Neural progenitor cell (in vitro differentiated cells): ENCODE measurements around the gene VPS26B. TPM values are rescaled to one million over a fixed set of nuclear protein-coding genes. Genes with fewer than 3 reads are reported as not detected.
"Not testable (repeated sequence)": the region's sequence is repeated elsewhere in the genome, so short reads cannot be mapped to it uniquely, and the experiment has no call there.

Experiments used
- DNase-seq: peaks from one replicate; pipeline ENCODE4 v3.0.0-alpha.2; 2016; ENCODE audit warnings: low spot score
- H2AFZ ChIP-seq: fragments of 200-600 bp; sonication (generic); replicated peaks from 2 replicates; pipeline ENCODE4 v1.6.1; 2016; ENCODE audit warnings: antibody characterized with exemption
- H3F3A ChIP-seq: fragments of 200-600 bp; sonication (generic); 2 replicates; pipeline ENCODE4 v1.6.1; 2016; ENCODE audit warnings: antibody characterized with exemption, low read depth
- H3K27ac ChIP-seq: fragments of 200-600 bp; sonication (generic); 2 replicates; pipeline ENCODE4 v1.5.1; 2016; ENCODE audit warnings: mild to moderate bottlenecking
- H3K27me3 ChIP-seq: fragments of 200-600 bp; sonication (generic); 2 replicates; pipeline ENCODE4 v1.6.1; 2016; ENCODE audit warnings: mild to moderate bottlenecking, moderate library complexity
- H3K36me3 ChIP-seq: fragments of 200-600 bp; sonication (generic); 2 replicates; pipeline ENCODE4 v1.5.1; 2016
- H3K4me1 ChIP-seq: fragments of 200-600 bp; sonication (generic); 2 replicates; pipeline ENCODE4 v1.6.1; 2016; ENCODE audit warnings: mixed run types
- H3K4me2 ChIP-seq: fragments of 200-600 bp; sonication (generic); 2 replicates; pipeline ENCODE4 v1.6.1; 2016
- H3K4me3 ChIP-seq: fragments of 200-600 bp; sonication (generic); 2 replicates; pipeline ENCODE4 v1.5.1; 2016
- H3K79me2 ChIP-seq: fragments of 200-600 bp; sonication (generic); 2 replicates; pipeline ENCODE4 v1.6.1; 2016; ENCODE audit warnings: low read depth
- H3K9ac ChIP-seq: fragments of 200-600 bp; sonication (generic); 2 replicates; pipeline ENCODE4 v1.6.1; 2016
- H3K9me3 ChIP-seq: fragments of 200-600 bp; sonication (generic); 2 replicates; pipeline ENCODE4 v1.5.1; 2016; ENCODE audit warnings: low read depth
- H4K20me1 ChIP-seq: fragments of 200-600 bp; sonication (generic); 2 replicates; pipeline ENCODE4 v1.6.1; 2016; ENCODE audit warnings: low read depth
- H3K27ac Mint-ChIP-seq: 3 replicates; pipeline ENCODE4 v1.8.0; 2021; ENCODE audit warnings: mixed read lengths
- H3K27me3 Mint-ChIP-seq: 2 replicates; pipeline ENCODE4 v1.8.0; 2022; ENCODE audit warnings: low read depth, mild to moderate bottlenecking, inconsistent platforms, moderate library complexity, mixed read lengths; ENCODE audit not compliant: insufficient read depth
- H3K36me3 Mint-ChIP-seq: 3 replicates; pipeline ENCODE4 v1.8.0; 2021; ENCODE audit warnings: mixed read lengths
- H3K4me1 Mint-ChIP-seq: 3 replicates; pipeline ENCODE4 v1.8.0; 2021; ENCODE audit warnings: mixed read lengths
- H3K4me3 Mint-ChIP-seq: 3 replicates; pipeline ENCODE4 v1.8.0; 2021; ENCODE audit warnings: mild to moderate bottlenecking, moderate library complexity, mixed read lengths
- H3K9me3 Mint-ChIP-seq: 3 replicates; pipeline ENCODE4 v1.8.0; 2020; ENCODE audit warnings: mixed read lengths
- EZH2 ChIP-seq: fragments of 200-600 bp; sonication (generic); IDR thresholded peaks from 2 replicates; pipeline ENCODE4 v1.6.1; 2017; ENCODE audit warnings: antibody characterized with exemption, mild to moderate bottlenecking, moderate library complexity
- EZH2phosphoT487 ChIP-seq: fragments of 200-600 bp; sonication (generic); IDR thresholded peaks from 2 replicates; pipeline ENCODE4 v1.6.1; 2017; ENCODE audit warnings: antibody characterized with exemption
- total RNA-seq: library from RNA; depleted of rRNA; stranded (reverse); fragments of >200 nt; gene quantifications from 2 replicates; pipeline ENCODE4 v1.2.3, GENCODE V29; 2015; ENCODE audit warnings: low replicate concordance
- TF ChIP-seq, protein P1 (sequence below): fragments of 200-600 bp; sonication (generic); IDR thresholded peaks from 2 replicates; pipeline ENCODE4 v1.5.1; 2017; ENCODE audit warnings: antibody characterized with exemption, mild to moderate bottlenecking

The VPS26B gene
- total RNA-seq, 1 donor from 2014 or later, result 17.6 TPM

- H3K36me3 ChIP-seq, result peaks cover 14% of the 10 kb centered on the region
- H3K36me3 Mint-ChIP-seq, result peaks cover 33% of the 10 kb centered on the region
- no peaks in the 10 kb centered on the region for H3F3A ChIP-seq
- no peak overlapping the region for H3K4me2 ChIP-seq
- no peak overlapping the region for H3K27ac Mint-ChIP-seq
- H3K4me1 Mint-ChIP-seq, result no peaks in the 10 kb centered on the region
- no peak overlapping the region for H2AFZ ChIP-seq
- H3K9me3 Mint-ChIP-seq, result no peaks in the 10 kb centered on the region
- no peaks in the 10 kb centered on the region for H3K27me3 ChIP-seq
- H3K9me3 ChIP-seq, result no peaks in the 10 kb centered on the region
- no peaks in the 10 kb centered on the region for H3K4me1 ChIP-seq
- H3K9ac ChIP-seq, result no peak overlapping the region
- H3K79me2 ChIP-seq, result no peaks in the 10 kb centered on the region
- no peak for DNase-seq
- H4K20me1 ChIP-seq, result no peaks in the 10 kb centered on the region
- H3K4me3 Mint-ChIP-seq, result no peak overlapping the region
- H3K27me3 Mint-ChIP-seq, result no peaks in the 10 kb centered on the region
- TF ChIP-seq, protein P1, sequence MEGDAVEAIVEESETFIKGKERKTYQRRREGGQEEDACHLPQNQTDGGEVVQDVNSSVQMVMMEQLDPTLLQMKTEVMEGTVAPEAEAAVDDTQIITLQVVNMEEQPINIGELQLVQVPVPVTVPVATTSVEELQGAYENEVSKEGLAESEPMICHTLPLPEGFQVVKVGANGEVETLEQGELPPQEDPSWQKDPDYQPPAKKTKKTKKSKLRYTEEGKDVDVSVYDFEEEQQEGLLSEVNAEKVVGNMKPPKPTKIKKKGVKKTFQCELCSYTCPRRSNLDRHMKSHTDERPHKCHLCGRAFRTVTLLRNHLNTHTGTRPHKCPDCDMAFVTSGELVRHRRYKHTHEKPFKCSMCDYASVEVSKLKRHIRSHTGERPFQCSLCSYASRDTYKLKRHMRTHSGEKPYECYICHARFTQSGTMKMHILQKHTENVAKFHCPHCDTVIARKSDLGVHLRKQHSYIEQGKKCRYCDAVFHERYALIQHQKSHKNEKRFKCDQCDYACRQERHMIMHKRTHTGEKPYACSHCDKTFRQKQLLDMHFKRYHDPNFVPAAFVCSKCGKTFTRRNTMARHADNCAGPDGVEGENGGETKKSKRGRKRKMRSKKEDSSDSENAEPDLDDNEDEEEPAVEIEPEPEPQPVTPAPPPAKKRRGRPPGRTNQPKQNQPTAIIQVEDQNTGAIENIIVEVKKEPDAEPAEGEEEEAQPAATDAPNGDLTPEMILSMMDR, result no peak
- TF ChIP-seq EZH2 (no peak), EZH2phosphoT487 (no peak)
- H3K4me3 ChIP-seq, result no peak overlapping the region
- H3K27ac ChIP-seq, result no peak overlapping the region
Measured at GRCh38 chr11:134181707-134182106, 42.8 kb upstream of the VPS26B start.

GRCh38 chr11:134188092-134188491 lies 36.4 kb upstream of the VPS26B start:
- H3F3A ChIP-seq, H3K27ac Mint-ChIP-seq, H4K20me1 ChIP-seq, H3K9ac ChIP-seq, H3K79me2 ChIP-seq, H3K27ac ChIP-seq, H3K4me1 ChIP-seq, H2AFZ ChIP-seq, H3K4me3 Mint-ChIP-seq, H3K9me3 ChIP-seq, H3K27me3 ChIP-seq, H3K27me3 Mint-ChIP-seq, H3K9me3 Mint-ChIP-seq, DNase-seq, H3K4me2 ChIP-seq, H3K4me3 ChIP-seq, H3K4me1 Mint-ChIP-seq: not testable (repeated sequence)
- H3K36me3 Mint-ChIP-seq, result peaks cover 61% of the 10 kb centered on the region
- peaks cover 43% of the 10 kb centered on the region for H3K36me3 ChIP-seq

GRCh38 chr11:134196756-134197155 lies 27.7 kb upstream of the VPS26B start:
- Mint-ChIP-seq H3K4me1 (peaks cover 4% of the 10 kb centered on the region), H3K36me3 (peaks cover 43% of the 10 kb centered on the region), H3K9me3 (no peaks in the 10 kb centered on the region), H3K27ac (no peak overlapping the region), H3K27me3 (no peaks in the 10 kb centered on the region), H3K4me3 (no peak overlapping the region)
- no peak for TF ChIP-seq EZH2phosphoT487
- TF ChIP-seq, protein P1, result no peak
- TF ChIP-seq EZH2, result no peak
- no peak for DNase-seq
- H3K79me2 ChIP-seq, result no peaks in the 10 kb centered on the region
- no peak overlapping the region for H3K9ac ChIP-seq
- H2AFZ ChIP-seq, result no peak overlapping the region
- H3K4me1 ChIP-seq, result no peaks in the 10 kb centered on the region
- no peaks in the 10 kb centered on the region for H3F3A ChIP-seq
- H3K27me3 ChIP-seq, result no peaks in the 10 kb centered on the region
- H3K4me2 ChIP-seq, result no peak overlapping the region
- H3K36me3 ChIP-seq, result peaks cover 26% of the 10 kb centered on the region
- no peak overlapping the region for H3K4me3 ChIP-seq
- no peaks in the 10 kb centered on the region for H3K9me3 ChIP-seq
- H3K27ac ChIP-seq, result no peak overlapping the region
- no peaks in the 10 kb centered on the region for H4K20me1 ChIP-seq

- Histone ChIP-seq H3K27ac (no peak overlapping the region), H3K9ac (no peak overlapping the region), H3K9me3 (no peaks in the 10 kb centered on the region), H3K79me2 (no peaks in the 10 kb centered on the region), H3K4me2 (no peak overlapping the region), H3K27me3 (no peaks in the 10 kb centered on the region), H3K4me3 (no peak overlapping the region), H2AFZ (no peak overlapping the region), H4K20me1 (no peaks in the 10 kb centered on the region), H3F3A (no peaks in the 10 kb centered on the region), H3K4me1 (no peaks in the 10 kb centered on the region), H3K36me3 (peaks cover 27% of the 10 kb centered on the region)
- peaks cover 36% of the 10 kb centered on the region for H3K36me3 Mint-ChIP-seq
- no peak overlapping the region for H3K27ac Mint-ChIP-seq
- no peak for TF ChIP-seq EZH2
- TF ChIP-seq, protein P1, result no peak
- TF ChIP-seq EZH2phosphoT487, result no peak
- no peaks in the 10 kb centered on the region for H3K9me3 Mint-ChIP-seq
- no peak overlapping the region for H3K4me3 Mint-ChIP-seq
- H3K4me1 Mint-ChIP-seq, result peaks cover 1% of the 10 kb centered on the region
- no peaks in the 10 kb centered on the region for H3K27me3 Mint-ChIP-seq
- no peak for DNase-seq
Measured at GRCh38 chr11:134199531-134199930, 24.9 kb upstream of the VPS26B start.
